ENCODE data around the gene ROBO4.

ROBO4 gene

DNA sequence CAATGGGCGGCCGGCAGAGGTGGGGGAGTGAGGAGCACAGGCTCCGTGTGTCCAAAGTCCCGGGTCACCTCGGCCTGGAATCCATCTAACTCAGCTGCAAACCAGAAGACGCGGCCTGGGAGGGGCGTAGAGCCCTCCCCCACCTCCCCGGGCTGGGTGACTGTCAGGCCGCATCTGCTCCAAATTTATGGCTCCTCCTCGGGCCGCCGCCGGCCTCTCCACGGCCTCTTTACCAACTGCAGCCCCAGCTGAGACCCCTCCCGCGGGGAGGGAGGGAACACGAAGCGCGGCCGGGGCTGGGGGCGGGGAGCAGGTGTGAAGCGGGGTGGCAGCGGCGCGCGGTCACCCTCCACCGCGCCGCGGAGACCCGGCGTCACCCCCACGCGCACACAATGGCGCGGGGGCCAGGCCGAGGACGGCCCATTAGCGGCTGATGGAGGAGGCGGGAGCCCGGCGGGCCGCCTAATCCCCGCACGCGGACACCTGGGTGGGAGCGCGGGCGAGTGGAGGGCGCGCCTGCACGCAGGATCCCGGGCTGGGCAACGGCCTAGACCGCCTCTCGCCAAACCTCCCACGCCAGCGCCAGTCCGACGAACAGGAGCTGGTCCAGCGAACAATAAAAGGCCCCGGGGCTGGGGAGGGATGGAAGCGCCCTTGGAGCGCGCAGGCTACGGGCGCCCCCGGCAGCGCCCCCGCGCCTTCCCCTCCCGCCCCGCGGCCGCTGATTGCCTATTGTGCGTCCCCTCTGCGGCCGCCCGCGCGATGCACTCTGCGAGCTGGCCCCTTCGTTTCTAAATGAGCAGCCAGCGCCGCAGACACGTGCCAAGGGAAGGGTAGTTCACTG lies 58.3 kb downstream of the ROBO4 start:
- H3F3A ChIP-seq (ENCODE audit: control insufficient read depth, insufficient read depth), result 0 out of 2 replicates have a peak, but pooled peaks cover 2% of the 10 kb centered on the region
- peaks cover 61% of the 10 kb centered on the region for H3K27me3 ChIP-seq (ENCODE audit: control insufficient read depth, low read length)
- H3K9me2 ChIP-seq (replicated peaks; ENCODE audit: control insufficient read depth, low read length), result no peaks in the 10 kb centered on the region
- H3K79me2 ChIP-seq (ENCODE audit: control insufficient read depth, low read length), result no peaks in the 10 kb centered on the region
- no peaks in the 10 kb centered on the region for H4K20me1 ChIP-seq (ENCODE audit: control insufficient read depth, insufficient read depth, low read depth, low read length)
- 0 out of 2 replicates have a peak, but pooled peaks have one; percentile 34 for TF ChIP-seq EZH2phosphoT487 (IDR thresholded peaks at IDR 0.05; ENCODE audit: borderline replicate concordance, low read length)
- TF ChIP-seq, protein P1, sequence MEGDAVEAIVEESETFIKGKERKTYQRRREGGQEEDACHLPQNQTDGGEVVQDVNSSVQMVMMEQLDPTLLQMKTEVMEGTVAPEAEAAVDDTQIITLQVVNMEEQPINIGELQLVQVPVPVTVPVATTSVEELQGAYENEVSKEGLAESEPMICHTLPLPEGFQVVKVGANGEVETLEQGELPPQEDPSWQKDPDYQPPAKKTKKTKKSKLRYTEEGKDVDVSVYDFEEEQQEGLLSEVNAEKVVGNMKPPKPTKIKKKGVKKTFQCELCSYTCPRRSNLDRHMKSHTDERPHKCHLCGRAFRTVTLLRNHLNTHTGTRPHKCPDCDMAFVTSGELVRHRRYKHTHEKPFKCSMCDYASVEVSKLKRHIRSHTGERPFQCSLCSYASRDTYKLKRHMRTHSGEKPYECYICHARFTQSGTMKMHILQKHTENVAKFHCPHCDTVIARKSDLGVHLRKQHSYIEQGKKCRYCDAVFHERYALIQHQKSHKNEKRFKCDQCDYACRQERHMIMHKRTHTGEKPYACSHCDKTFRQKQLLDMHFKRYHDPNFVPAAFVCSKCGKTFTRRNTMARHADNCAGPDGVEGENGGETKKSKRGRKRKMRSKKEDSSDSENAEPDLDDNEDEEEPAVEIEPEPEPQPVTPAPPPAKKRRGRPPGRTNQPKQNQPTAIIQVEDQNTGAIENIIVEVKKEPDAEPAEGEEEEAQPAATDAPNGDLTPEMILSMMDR (IDR thresholded peaks at IDR 0.05; ENCODE audit: low read depth, low read length, poor library complexity, severe bottlenecking), result no peak
- no peak overlapping the region for H3K27ac ChIP-seq (ENCODE audit: low read depth, low read length)
- H3K36me3 ChIP-seq (ENCODE audit: control insufficient read depth, low read length), result no peaks in the 10 kb centered on the region
- no peaks in the 10 kb centered on the region for H3K9me3 ChIP-seq (ENCODE audit: control insufficient read depth, insufficient read depth, low read length)
- H3K4me3 ChIP-seq (ENCODE audit: low read length), result no peak overlapping the region
- peak overlapping the region; percentile 17 for H3K4me2 ChIP-seq (ENCODE audit: low read length)
- H3K4me1 ChIP-seq (ENCODE audit: control insufficient read depth, low read length), result peaks cover 29% of the 10 kb centered on the region

DNA sequence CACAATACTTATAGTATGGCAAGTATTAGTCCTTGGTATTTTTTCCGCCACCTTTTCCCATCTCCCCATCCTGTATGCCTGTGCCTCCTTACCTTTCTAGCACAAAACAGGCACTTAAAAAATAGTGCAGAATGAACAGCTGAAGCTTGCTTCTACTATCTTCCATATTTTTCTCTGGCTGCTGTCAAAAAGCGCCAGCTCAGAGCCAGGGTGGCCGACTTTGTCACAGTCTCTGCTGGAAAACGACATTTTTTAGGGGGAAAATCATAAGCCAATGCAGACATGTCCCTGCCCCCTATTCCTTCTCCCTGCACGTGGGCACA lies 58.9 kb downstream of the ROBO4 start:
- peaks cover 56% of the 10 kb centered on the region for H3K27me3 ChIP-seq (ENCODE audit: control insufficient read depth, low read length)
- no peak for TF ChIP-seq EZH2phosphoT487 (IDR thresholded peaks at IDR 0.05; ENCODE audit: borderline replicate concordance, low read length)
- TF ChIP-seq, protein P1 (IDR thresholded peaks at IDR 0.05; ENCODE audit: low read depth, low read length, poor library complexity, severe bottlenecking), result no peak
- peak overlapping the region; percentile 17; the same call in 1 of the 2 replicates for H3K4me2 ChIP-seq (ENCODE audit: low read length)
- no peak overlapping the region for H3K27ac ChIP-seq (ENCODE audit: low read depth, low read length)
- no peaks in the 10 kb centered on the region for H3K79me2 ChIP-seq (ENCODE audit: control insufficient read depth, low read length)
- no peaks in the 10 kb centered on the region for H3K9me2 ChIP-seq (replicated peaks; ENCODE audit: control insufficient read depth, low read length)
- H3K4me3 ChIP-seq (ENCODE audit: low read length), result no peak overlapping the region
- H3K4me1 ChIP-seq (ENCODE audit: control insufficient read depth, low read length), result peaks cover 31% of the 10 kb centered on the region
- no peaks in the 10 kb centered on the region for H3K36me3 ChIP-seq (ENCODE audit: control insufficient read depth, low read length)
- no peaks in the 10 kb centered on the region for H4K20me1 ChIP-seq (ENCODE audit: control insufficient read depth, insufficient read depth, low read depth, low read length)
- H3F3A ChIP-seq (ENCODE audit: control insufficient read depth, insufficient read depth), result 0 out of 2 replicates have a peak, but pooled peaks cover 2% of the 10 kb centered on the region
- H3K9me3 ChIP-seq (ENCODE audit: control insufficient read depth, insufficient read depth, low read length), result no peaks in the 10 kb centered on the region

DNA sequence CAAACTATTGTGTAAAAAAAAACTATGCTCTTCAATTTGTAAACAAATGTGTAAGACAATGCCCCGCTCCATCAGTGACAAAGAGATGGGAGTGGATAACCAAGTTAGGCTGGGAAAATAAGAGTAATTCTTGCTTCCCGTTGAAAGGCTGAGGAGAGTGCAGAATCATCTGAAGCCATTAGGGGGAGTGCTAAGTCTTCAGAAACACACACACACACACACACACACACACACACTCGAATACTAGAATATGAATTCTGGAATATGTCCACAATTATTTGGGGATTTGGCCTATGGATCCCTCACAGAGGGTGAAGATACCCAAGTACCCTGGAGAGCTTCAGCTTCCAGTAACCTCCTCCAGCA lies 60.2 kb downstream of the ROBO4 start:
- no peak for TF ChIP-seq EZH2phosphoT487 (IDR thresholded peaks at IDR 0.05; ENCODE audit: borderline replicate concordance, low read length)
- TF ChIP-seq, protein P1 (IDR thresholded peaks at IDR 0.05; ENCODE audit: low read depth, low read length, poor library complexity, severe bottlenecking), result peak; percentile 72
- Histone ChIP-seq H3K4me1 (ENCODE audit: control insufficient read depth, low read length) (peaks cover 31% of the 10 kb centered on the region), H3K36me3 (ENCODE audit: control insufficient read depth, low read length) (no peaks in the 10 kb centered on the region), H3K4me2 (ENCODE audit: low read length) (peak overlapping the region; percentile 65), H3K79me2 (ENCODE audit: control insufficient read depth, low read length) (no peaks in the 10 kb centered on the region), H3K9me2 (replicated peaks; ENCODE audit: control insufficient read depth, low read length) (no peaks in the 10 kb centered on the region), H4K20me1 (ENCODE audit: control insufficient read depth, insufficient read depth, low read depth, low read length) (no peaks in the 10 kb centered on the region), H3K27ac (ENCODE audit: low read depth, low read length) (peak overlapping the region; percentile 70), H3F3A (ENCODE audit: control insufficient read depth, insufficient read depth) (0 out of 2 replicates have a peak, but pooled peaks cover 2% of the 10 kb centered on the region), H3K27me3 (ENCODE audit: control insufficient read depth, low read length) (peaks cover 43% of the 10 kb centered on the region), H3K9me3 (ENCODE audit: control insufficient read depth, insufficient read depth, low read length) (no peaks in the 10 kb centered on the region), H3K4me3 (ENCODE audit: low read length) (peak overlapping the region; percentile 65)
